ENCODE results near the gene EPB41.
"Not testable (repeated sequence)": the region's sequence is repeated elsewhere in the genome, so short reads cannot be mapped to it uniquely, and the experiment has no call there.

- TF ChIP-seq, protein P1, sequence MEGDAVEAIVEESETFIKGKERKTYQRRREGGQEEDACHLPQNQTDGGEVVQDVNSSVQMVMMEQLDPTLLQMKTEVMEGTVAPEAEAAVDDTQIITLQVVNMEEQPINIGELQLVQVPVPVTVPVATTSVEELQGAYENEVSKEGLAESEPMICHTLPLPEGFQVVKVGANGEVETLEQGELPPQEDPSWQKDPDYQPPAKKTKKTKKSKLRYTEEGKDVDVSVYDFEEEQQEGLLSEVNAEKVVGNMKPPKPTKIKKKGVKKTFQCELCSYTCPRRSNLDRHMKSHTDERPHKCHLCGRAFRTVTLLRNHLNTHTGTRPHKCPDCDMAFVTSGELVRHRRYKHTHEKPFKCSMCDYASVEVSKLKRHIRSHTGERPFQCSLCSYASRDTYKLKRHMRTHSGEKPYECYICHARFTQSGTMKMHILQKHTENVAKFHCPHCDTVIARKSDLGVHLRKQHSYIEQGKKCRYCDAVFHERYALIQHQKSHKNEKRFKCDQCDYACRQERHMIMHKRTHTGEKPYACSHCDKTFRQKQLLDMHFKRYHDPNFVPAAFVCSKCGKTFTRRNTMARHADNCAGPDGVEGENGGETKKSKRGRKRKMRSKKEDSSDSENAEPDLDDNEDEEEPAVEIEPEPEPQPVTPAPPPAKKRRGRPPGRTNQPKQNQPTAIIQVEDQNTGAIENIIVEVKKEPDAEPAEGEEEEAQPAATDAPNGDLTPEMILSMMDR (conservative IDR thresholded peaks at IDR 0.05; ENCODE audit: low read depth in 2 of 2): not testable (repeated sequence)
- not testable (repeated sequence) for TF ChIP-seq EZH2phosphoT487 (IDR thresholded peaks at IDR 0.05; ENCODE audit: unreplicated experiment); EZH2 (IDR thresholded peaks at IDR 0.05; ENCODE audit: low read depth, unreplicated experiment); POLR2AphosphoS5 (IDR thresholded peaks at IDR 0.05; ENCODE audit: low read depth); REST (IDR thresholded peaks at IDR 0.05; ENCODE audit: unreplicated experiment)
- TF ChIP-seq, protein P2, sequence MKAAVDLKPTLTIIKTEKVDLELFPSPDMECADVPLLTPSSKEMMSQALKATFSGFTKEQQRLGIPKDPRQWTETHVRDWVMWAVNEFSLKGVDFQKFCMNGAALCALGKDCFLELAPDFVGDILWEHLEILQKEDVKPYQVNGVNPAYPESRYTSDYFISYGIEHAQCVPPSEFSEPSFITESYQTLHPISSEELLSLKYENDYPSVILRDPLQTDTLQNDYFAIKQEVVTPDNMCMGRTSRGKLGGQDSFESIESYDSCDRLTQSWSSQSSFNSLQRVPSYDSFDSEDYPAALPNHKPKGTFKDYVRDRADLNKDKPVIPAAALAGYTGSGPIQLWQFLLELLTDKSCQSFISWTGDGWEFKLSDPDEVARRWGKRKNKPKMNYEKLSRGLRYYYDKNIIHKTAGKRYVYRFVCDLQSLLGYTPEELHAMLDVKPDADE (IDR thresholded peaks at IDR 0.05): not testable (repeated sequence)
Observed at GRCh38 chr1:29150346-29150745, 236.0 kb downstream of the EPB41 start.
